Activated effector memory CD4-positive, alpha-beta T cell treated with anti-CD3 and anti-CD28 coated beads, Interleukin-2, amount 50 U/mL, for 16 hours (primary cell): Measurements from ENCODE around the gene TRAF3.
"Not testable (repeated sequence)": the region's sequence is repeated elsewhere in the genome, so short reads cannot be mapped to it uniquely, and the experiment has no call there.

Experiments
- DNase-seq: peaks from one replicate; pipeline ENCODE4 v3.0.0-alpha.2; 2020

TRAF3 gene

GRCh38 chr14:102809870-102810269 lies 32.6 kb downstream of the TRAF3 start:
- no peak for DNase-seq

- DNase-seq: no peak
Observed at GRCh38 chr14:102810523-102810922, 33.3 kb downstream of the TRAF3 start.

- peak; percentile 53 for DNase-seq
Observed at GRCh38 chr14:102811254-102811963, 34.2 kb downstream of the TRAF3 start.

GRCh38 chr14:102811971-102812370 lies 34.7 kb downstream of the TRAF3 start:
- DNase-seq: no peak

- DNase-seq: no peak
Observed at GRCh38 chr14:102813691-102814090, 36.4 kb downstream of the TRAF3 start.

GRCh38 chr14:102817318-102817717 lies 40.1 kb downstream of the TRAF3 start:
- DNase-seq: peak; percentile 46

GRCh38 chr14:102817942-102818940 lies 41.0 kb downstream of the TRAF3 start:
- peak; percentile 45 for DNase-seq

- DNase-seq: peak; percentile 89
Observed at GRCh38 chr14:102819176-102819628, 42.0 kb downstream of the TRAF3 start.

- peak; percentile 62 for DNase-seq
Observed at GRCh38 chr14:102819747-102820330, 42.6 kb downstream of the TRAF3 start.

- DNase-seq: peak; percentile 12
Observed at GRCh38 chr14:102821252-102821651, 44.0 kb downstream of the TRAF3 start.

GRCh38 chr14:102822311-102822863 lies 45.1 kb downstream of the TRAF3 start:
- peak; percentile 78 for DNase-seq

GRCh38 chr14:102822887-102823286 lies 45.6 kb downstream of the TRAF3 start:
- not testable (repeated sequence) for DNase-seq

- DNase-seq: no peak
Observed at GRCh38 chr14:102823546-102823945, 46.3 kb downstream of the TRAF3 start.

GRCh38 chr14:102824832-102825231 lies 47.6 kb downstream of the TRAF3 start:
- peak; percentile 58 for DNase-seq

- DNase-seq: peak; percentile 50
Observed at GRCh38 chr14:102825307-102826095, 48.3 kb downstream of the TRAF3 start.

- peak; percentile 58 for DNase-seq
Observed at GRCh38 chr14:102826161-102826560, 48.9 kb downstream of the TRAF3 start.

GRCh38 chr14:102826751-102827675 lies 49.8 kb downstream of the TRAF3 start:
- peak; percentile 60 for DNase-seq

GRCh38 chr14:102827716-102828115 lies 50.5 kb downstream of the TRAF3 start:
- peak; percentile 57 for DNase-seq

- peak; percentile 41 for DNase-seq
Observed at GRCh38 chr14:102828151-102828550, 50.9 kb downstream of the TRAF3 start.

GRCh38 chr14:102829016-102829548 lies 51.8 kb downstream of the TRAF3 start:
- no peak for DNase-seq
